GM12892 (cell line): ENCODE data around the gene EID3. TPM values are rescaled to one million over a fixed set of nuclear protein-coding genes. Genes with fewer than 3 reads are reported as not detected.
A peak's percentile ranks its signal among the peaks of the same experiment; 100 is the strongest.
"Not testable (repeated sequence)": the region's sequence is repeated elsewhere in the genome, so short reads cannot be mapped to it uniquely, and the experiment has no call there.

Source experiments
- DNase-seq: peaks from one replicate; pipeline ENCODE4 v3.0.0; 2011; ENCODE audit not compliant: insufficient read length
- FAIRE-seq: peaks from 2 replicates; lab custom pipeline; 2011; peaks lifted over from hg19 to GRCh38; lab: Jason Lieb, UNC
- POLR2A ChIP-seq: IDR thresholded peaks from 2 replicates; pipeline ENCODE4 v1.6.1; 2011; ENCODE audit warnings: low read depth, low read length, control low read depth
- POLR2AphosphoS5 ChIP-seq: IDR thresholded peaks from 2 replicates; pipeline ENCODE4 v1.6.1; 2011; ENCODE audit warnings: low read depth, low read length, control low read depth
- TAF1 ChIP-seq: IDR thresholded peaks from 2 replicates; pipeline ENCODE4 v1.6.1; 2011; ENCODE audit warnings: low read depth, mild to moderate bottlenecking, control low read depth, low read length, borderline replicate concordance
- polyA plus RNA-seq: library from polyadenylated mRNA; unstranded; fragments of >200 nt; gene quantifications from one replicate; pipeline ENCODE4 v1.2.1, GENCODE V29; 2012; ENCODE audit warnings: missing spikeins, inconsistent platforms; ENCODE audit not compliant: missing spikeins

Gene EID3
- polyA plus RNA-seq = 4.6 TPM

DNA sequence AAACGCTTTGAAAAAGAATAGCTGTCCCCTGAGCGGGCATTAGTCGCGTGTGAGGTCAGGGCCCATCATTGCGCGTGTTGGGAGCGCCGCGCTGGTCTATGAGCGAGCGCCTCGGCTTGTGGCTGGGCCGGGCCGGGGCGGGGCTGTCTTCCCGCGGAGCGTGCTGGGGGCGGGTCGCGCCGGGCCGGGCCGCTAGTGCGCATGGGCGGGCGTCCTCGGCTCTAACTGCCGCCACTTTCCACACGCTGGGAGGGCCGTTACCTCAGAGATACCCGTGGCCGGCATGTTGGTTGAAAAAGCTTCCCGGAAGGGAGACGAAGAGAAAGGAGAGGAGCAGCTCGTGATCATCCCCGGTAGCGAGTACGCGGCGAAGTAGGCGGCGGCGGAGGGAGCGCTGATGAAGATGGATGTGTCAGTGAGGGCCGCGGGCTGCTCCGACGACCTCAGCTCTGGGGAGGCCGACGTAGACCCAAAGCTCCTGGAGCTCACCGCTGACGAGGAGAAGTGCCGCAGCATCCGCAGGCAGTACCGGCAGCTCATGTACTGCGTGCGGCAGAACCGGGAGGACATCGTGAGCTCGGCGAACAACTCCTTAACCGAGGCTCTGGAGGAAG, at the start of gene EID3:
Gene EID3, plus strand, starts transcription at position 202 of the 614 bp plus-strand sequence. Its CDS starts 196 bp downstream, at position 398.
- DNase-seq (peak; percentile 80), FAIRE-seq (peak; percentile 84)
- TF ChIP-seq POLR2A = peak; percentile 70; the same call in 1 of the 2 replicates
- TF ChIP-seq POLR2AphosphoS5 = 0 out of 2 replicates have a peak, but pooled peaks have one; percentile 56
- TF ChIP-seq TAF1 = no peak; the same call in 1 of the 2 replicates

DNA sequence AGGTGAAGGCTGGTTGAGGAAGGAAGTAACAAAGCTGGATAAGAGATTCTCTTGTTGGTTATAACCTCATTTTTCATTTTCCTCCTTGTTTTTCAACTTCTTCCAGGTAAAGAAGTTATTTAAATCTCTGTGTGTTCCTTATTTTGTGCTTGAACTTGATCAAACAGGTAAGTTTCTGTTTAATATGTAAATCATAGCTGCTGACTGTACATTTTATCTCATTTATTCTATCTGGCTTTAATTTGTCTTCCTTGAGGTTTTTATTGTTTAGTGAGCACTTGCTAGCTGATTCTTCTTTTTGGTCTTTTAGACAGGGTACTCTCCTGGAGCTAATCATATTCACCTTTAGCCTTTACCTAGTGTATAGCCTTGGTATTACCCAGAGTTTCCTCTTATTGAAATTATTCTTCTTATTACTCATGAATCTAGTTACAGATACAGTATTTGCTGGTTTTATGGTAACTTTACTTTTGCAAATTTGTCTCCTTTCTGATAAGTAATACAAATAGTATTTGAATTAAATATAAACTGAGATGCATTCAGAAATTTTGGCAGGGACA, 45.5 kb upstream of the EID3 start:
- FAIRE-seq (no peak), DNase-seq (no peak)
- TF ChIP-seq POLR2A = no peak
- TF ChIP-seq POLR2AphosphoS5 = no peak
- TF ChIP-seq TAF1 = no peak

DNA sequence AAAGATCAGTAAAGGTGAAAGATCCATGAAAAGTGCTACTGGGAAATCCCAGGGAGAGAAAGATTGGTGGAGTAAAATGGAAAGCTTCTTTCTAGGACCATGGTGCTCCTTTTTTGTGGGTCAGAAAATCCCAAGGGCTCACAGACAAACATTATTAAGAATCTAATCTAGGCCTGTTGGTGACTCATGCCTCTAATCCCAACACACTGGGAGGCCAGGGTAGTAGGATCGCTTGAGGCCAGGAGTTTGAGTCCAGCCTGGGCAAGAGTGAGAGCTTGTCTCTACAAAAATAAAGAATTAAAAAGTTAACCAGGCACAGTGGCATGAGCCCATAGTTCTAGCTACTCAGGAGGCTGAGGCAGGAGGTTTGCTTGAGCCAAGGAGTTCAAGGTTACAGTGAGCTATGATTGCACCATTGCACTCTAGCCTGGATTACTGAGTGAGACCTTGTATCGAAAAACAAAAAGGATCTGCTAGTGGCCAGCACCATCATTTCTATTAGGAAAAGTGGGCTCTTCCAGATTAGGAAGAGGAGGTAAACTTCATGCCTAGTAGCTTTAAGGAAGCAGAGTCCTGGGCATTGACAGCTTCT, 45.0 kb upstream of the EID3 start:
- no peak for FAIRE-seq
- TF ChIP-seq TAF1 (no peak), POLR2AphosphoS5 (no peak), POLR2A (no peak)

DNA sequence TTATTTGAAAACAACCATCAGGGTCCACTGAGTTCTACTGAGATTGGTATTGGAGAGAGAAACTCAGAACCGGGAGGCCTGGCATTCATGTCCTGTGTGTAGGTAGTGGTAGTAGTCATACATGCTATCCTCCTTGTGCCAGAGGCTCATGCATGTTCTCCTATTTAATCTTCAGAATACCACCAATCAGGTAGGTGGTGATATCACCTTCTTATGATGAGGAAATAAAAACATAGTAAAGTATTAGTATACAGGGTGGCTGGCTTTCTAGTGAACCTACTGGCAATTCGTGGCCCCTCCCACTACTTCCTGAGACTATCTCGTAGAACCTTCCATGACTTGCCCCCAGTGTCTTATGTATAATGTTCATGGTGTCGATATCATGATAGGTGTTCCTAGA, 40.5 kb upstream of the EID3 start:
- FAIRE-seq = no peak
- DNase-seq = no peak
- TF ChIP-seq POLR2AphosphoS5 = no peak
- TF ChIP-seq POLR2A = no peak
- no peak for TF ChIP-seq TAF1

More for the DNA sequence above, 45.0 kb upstream of the EID3 start:
- DNase-seq = no peak

DNA sequence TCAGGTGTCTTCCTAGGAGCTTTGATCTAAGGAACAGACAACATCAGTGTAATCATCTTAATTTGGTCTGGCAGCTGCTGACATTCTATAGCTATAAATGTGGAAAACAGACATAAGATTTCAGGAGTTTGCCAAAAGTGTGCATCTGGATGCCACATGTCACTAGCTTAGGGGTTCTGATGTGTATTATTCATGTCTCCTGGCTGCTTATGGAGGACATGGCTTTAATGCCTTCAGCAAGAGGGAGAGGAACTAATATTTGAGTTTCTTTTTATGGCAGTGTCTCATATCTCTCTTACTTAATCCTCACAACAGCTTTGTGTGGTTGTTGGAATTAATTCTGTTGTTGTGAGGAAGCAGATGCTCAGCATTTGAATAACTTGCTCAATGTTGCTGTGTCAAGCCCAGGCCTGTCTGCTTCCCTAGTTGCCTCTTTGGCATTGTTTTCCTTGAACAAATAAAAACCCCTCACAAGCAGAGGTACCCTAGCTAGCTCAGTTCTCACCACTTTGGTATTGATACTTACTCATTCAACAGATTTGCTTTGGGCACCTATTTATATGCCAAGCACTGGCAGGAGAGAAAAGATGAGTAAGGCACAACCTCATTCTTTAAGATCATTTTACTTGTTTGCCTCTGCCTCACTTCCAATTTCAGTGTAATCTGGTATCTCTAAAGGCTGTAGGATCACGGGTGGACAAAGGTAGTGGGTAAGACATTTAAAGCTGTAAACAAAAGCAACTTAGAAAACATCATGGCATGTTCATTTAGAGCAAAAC, 39.8 kb upstream of the EID3 start:
- TF ChIP-seq TAF1 = no peak
- no peak for TF ChIP-seq POLR2AphosphoS5
- TF ChIP-seq POLR2A = no peak
- FAIRE-seq = no peak
- DNase-seq = no peak

DNA sequence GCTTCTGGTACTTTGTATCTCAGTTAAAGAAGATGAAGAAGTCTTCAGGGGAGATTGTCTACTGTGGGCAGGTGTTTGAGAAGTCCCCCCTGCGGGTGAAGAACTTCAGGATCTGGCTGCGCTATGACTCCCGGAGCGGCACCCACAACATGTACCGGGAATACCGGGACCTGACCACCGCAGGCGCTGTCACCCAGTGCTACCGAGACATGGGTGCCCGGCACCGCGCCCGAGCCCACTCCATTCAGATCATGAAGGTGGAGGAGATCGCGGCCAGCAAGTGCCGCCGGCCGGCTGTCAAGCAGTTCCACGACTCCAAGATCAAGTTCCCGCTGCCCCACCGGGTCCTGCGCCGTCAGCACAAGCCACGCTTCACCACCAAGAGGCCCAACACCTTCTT, 38.1 kb upstream of the EID3 start:
- FAIRE-seq, DNase-seq: not testable (repeated sequence)

DNA sequence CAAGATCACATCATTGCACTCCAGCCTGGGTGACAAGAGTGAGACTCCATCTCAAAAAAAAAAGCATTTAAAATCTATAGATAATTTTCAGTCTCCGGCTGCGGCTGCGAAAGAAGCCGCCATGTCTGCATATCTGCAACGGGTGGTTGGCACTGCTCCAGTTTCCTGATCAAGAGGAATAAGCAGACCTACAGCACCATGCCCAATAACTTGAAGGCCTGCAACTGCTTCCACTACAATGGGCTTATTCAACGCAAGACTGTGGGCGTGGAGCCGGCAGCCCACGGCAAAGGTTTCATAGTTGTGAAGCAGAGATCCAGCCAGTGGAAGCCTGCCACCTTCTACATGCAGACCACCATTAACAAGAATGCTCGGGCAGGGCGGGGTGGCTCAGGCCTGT, 30.6 kb upstream of the EID3 start:
- TF ChIP-seq POLR2A (no peak), POLR2AphosphoS5 (no peak), TAF1 (no peak)
- DNase-seq = no peak
- no peak for FAIRE-seq

DNA sequence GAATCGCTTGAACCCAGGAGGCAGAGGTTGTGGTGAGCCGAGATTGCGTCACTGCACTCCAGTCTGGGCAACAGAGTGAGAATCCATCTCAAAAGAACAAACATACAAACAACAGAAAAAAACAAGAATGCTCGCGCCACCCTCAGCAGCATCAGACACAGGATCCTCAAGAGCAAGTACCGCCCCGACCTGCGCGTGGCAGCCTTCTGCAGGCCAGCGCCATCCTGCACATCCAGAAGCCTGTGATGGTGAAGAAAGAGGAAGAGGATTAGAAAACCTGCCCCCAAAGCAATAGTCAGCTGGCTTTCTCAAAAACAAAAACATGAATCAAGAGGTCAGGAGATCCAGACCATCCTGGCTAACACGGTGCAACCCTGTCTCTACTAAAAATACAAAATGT, 30.0 kb upstream of the EID3 start:
- TF ChIP-seq TAF1 = no peak
- no peak for TF ChIP-seq POLR2AphosphoS5
- TF ChIP-seq POLR2A = no peak
- DNase-seq = no peak
- no peak for FAIRE-seq

DNA sequence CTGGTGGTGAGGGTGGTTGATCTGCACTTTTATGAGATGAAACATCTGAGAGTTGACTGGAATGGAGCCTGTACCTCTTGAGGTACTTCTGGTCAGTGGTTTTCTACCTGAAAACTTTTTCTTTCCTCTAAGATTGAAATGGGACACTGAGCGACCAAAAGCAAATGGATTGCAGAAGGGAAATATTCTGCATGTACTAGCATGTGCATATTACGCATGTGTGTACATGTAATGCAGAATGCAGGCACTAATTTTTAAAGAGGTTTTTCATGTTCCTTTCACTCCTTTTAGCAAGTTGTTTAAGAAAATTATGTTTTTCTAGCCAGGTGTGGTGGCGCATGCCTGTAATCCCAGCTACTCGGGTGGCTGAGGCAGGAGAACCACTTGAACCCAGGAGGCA, 28.7 kb upstream of the EID3 start:
- DNase-seq (no peak), FAIRE-seq (no peak)
- TF ChIP-seq TAF1 (no peak), POLR2AphosphoS5 (no peak), POLR2A (no peak)

DNA sequence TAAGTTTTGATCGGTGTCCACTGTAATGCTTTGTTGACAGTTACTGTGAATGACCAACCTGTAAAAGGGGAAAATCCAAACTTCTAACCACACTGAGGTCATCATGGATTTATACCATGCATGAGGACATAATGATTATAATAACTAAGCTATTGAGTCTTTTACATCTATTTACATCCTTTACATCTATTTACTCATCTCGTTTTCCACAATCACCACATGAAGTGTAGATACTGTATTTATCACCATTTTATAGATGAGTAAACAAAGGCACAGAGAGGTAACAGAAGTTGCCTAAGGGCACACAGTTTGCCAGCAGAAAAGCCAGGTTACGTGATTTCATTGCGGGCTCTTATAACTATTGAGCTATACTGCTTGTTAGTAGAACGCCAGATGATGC, 27.9 kb upstream of the EID3 start:
- TF ChIP-seq POLR2A (no peak), TAF1 (no peak), POLR2AphosphoS5 (no peak)
- no peak for FAIRE-seq
- no peak for DNase-seq

DNA sequence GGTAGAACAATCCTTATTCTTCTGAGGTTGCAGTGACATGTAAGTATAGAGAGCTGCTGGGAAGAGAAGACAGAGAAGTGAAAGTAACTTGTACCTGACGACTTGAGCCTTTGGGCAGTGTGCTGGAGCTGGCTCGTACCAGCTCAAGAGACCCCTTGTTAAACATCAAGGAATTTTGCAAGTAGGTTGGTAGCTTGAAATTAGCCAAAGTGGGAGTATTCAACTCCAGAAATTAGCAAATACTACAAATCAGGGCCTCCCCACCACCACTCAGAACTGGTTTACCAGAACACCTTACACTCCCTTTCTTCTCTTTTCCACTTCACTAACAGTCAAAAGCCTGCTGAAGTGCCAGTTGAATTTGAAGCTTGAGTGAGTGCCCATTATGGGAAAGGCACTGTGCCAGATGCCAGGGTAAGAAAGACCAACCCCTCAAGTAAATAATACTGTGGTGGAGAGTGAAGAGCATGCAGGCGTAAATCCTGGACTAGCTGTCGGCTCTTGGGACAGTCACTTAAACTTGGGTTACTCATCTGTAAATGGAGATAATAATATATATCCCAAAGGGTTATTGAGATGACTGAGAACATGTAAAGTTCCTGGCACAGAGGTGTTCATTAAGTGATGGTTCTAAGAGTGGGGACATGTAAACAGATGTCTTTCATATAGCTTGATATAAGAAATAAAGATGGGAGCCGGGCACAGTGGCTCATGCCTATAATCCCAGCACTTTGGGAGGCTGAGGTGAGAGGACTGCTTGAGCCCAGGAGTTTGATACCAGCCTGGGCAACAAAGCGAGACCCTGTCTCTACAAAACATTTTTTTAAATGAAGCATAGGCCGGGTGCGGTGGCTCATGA, 27.0 kb upstream of the EID3 start:
- TF ChIP-seq POLR2AphosphoS5 = no peak
- 0 out of 2 replicates have a peak, but pooled peaks have one; percentile 32 for TF ChIP-seq TAF1
- peak; percentile 56 for TF ChIP-seq POLR2A
- FAIRE-seq = peak; percentile 48
- peak; percentile 23 for DNase-seq
